NCI-H2029 treated with DMSO at 0.1 percent for 48 hours (cell line): Measurements from ENCODE around the gene OCIAD1.

ENCODE experiments used
- DNase-seq: peaks from one replicate; lab custom pipeline; 2025; lab: John Stamatoyannopoulos, UW

Gene OCIAD1

GRCh38 chr4:48891028-48891619, 60.2 kb downstream of the OCIAD1 start:
- no peak for DNase-seq

- DNase-seq = no peak
Measured at GRCh38 chr4:48896845-48897244, 66.0 kb downstream of the OCIAD1 start.

GRCh38 chr4:48898733-48899431, 68.0 kb downstream of the OCIAD1 start:
- no peak for DNase-seq

GRCh38 chr4:48899432-48899749, 68.5 kb downstream of the OCIAD1 start:
- DNase-seq = no peak

- DNase-seq = no peak
Measured at GRCh38 chr4:48899950-48900349, 69.1 kb downstream of the OCIAD1 start.

GRCh38 chr4:48901196-48901595, 70.3 kb downstream of the OCIAD1 start:
- DNase-seq = no peak

GRCh38 chr4:48902266-48902665, 71.4 kb downstream of the OCIAD1 start:
- no peak for DNase-seq

- no peak for DNase-seq
Measured at GRCh38 chr4:48904101-48904500, 73.2 kb downstream of the OCIAD1 start.

- DNase-seq = no peak
Measured at GRCh38 chr4:48904541-48905142, 73.8 kb downstream of the OCIAD1 start.

- no peak for DNase-seq
Measured at GRCh38 chr4:48905363-48906015, 74.6 kb downstream of the OCIAD1 start.

- DNase-seq = peak; percentile 85
Measured at GRCh38 chr4:48906206-48907173, 75.6 kb downstream of the OCIAD1 start, which contains the start of gene OCIAD2. OCIAD2 (minus strand) TSS chr4:48906774; CDS start chr4:48904549, 2,225 bp downstream.

- no peak for DNase-seq
Measured at GRCh38 chr4:48907706-48908477, 77.0 kb downstream of the OCIAD1 start.

GRCh38 chr4:48908687-48909086, 77.8 kb downstream of the OCIAD1 start:
- no peak for DNase-seq

- no peak for DNase-seq
Measured at GRCh38 chr4:48909697-48910096, 78.8 kb downstream of the OCIAD1 start.

GRCh38 chr4:48910511-48910910, 79.6 kb downstream of the OCIAD1 start:
- no peak for DNase-seq
